MM.1S (cell line): ENCODE results near the gene C5AR1.
A peak's percentile ranks its signal among the peaks of the same experiment; 100 is the strongest.
"Not testable (repeated sequence)": the region's sequence is repeated elsewhere in the genome, so short reads cannot be mapped to it uniquely, and the experiment has no call there.

Source experiments
- DNase-seq: peaks from one replicate; pipeline ENCODE4 v3.0.0-alpha.2; 2015
- H2AFZ ChIP-seq: fragments of 300-600 bp; sonication (generic); 2 replicates; pipeline ENCODE4 v1.6.0; 2016; ENCODE audit warnings: antibody characterized with exemption, low read length
- H3F3A ChIP-seq: fragments of 300-600 bp; sonication (generic); 2 replicates; pipeline ENCODE4 v1.6.1; 2016; ENCODE audit warnings: mild to moderate bottlenecking, antibody characterized with exemption, low read length, moderate library complexity, mixed read lengths; ENCODE audit not compliant: insufficient read depth
- H3K27ac ChIP-seq: fragments of 300-600 bp; sonication (generic); 2 replicates; pipeline ENCODE4 v1.5.1; 2016; ENCODE audit warnings: mild to moderate bottlenecking, low read length
- H3K27me3 ChIP-seq: fragments of 300-600 bp; sonication (generic); replicated peaks from 2 replicates; pipeline ENCODE4 v1.6.0; 2016; ENCODE audit warnings: low read length; ENCODE audit not compliant: insufficient read depth
- H3K36me3 ChIP-seq: fragments of 300-600 bp; sonication (generic); replicated peaks from 2 replicates; pipeline ENCODE4 v1.6.1; 2016; ENCODE audit warnings: mild to moderate bottlenecking, low read length, mixed read lengths; ENCODE audit not compliant: insufficient read depth
- H3K4me1 ChIP-seq: fragments of 300-600 bp; sonication (generic); 2 replicates; pipeline ENCODE4 v1.6.1; 2016; ENCODE audit warnings: low read length, mixed read lengths
- H3K4me2 ChIP-seq: fragments of 300-600 bp; sonication (generic); 2 replicates; pipeline ENCODE4 v1.6.0; 2016; ENCODE audit warnings: low read depth, low read length
- H3K4me3 ChIP-seq: fragments of 300-600 bp; sonication (generic); 2 replicates; pipeline ENCODE4 v1.5.1; 2016; ENCODE audit warnings: low read length, mixed read lengths
- H3K79me2 ChIP-seq: fragments of 300-600 bp; sonication (generic); 2 replicates; pipeline ENCODE4 v1.6.1; 2016; ENCODE audit warnings: mixed run types, low read length, mixed read lengths
- H3K9ac ChIP-seq: fragments of 300-600 bp; sonication (generic); 2 replicates; pipeline ENCODE4 v1.6.1; 2016; ENCODE audit warnings: low read length, mixed read lengths
- H3K9me2 ChIP-seq: fragments of 300-600 bp; sonication (generic); replicated peaks from 2 replicates; pipeline ENCODE4 v1.6.1; 2016; ENCODE audit warnings: mild to moderate bottlenecking, low read length, mixed read lengths; ENCODE audit not compliant: insufficient read depth
- H3K9me3 ChIP-seq: fragments of 300-600 bp; sonication (generic); replicated peaks from 2 replicates; pipeline ENCODE4 v1.6.1; 2016; ENCODE audit warnings: mild to moderate bottlenecking, low read length, mixed read lengths; ENCODE audit not compliant: insufficient read depth
- H4K20me1 ChIP-seq: fragments of 300-600 bp; sonication (generic); 2 replicates; pipeline ENCODE4 v1.6.1; 2016; ENCODE audit warnings: mild to moderate bottlenecking, low read length, moderate library complexity, mixed read lengths; ENCODE audit not compliant: insufficient read depth
- CTCF ChIP-seq: fragments of 300-600 bp; sonication (generic); IDR thresholded peaks from 2 replicates; pipeline ENCODE4 v1.5.1; 2016; ENCODE audit warnings: antibody characterized with exemption, low read length, mixed read lengths
- EZH2 ChIP-seq: fragments of 300-600 bp; sonication (generic); optimal IDR thresholded peaks from 2 replicates; pipeline ENCODE3; 2017; ENCODE audit warnings: low read depth, mild to moderate bottlenecking, antibody characterized with exemption, low read length, mixed read lengths
- EZH2phosphoT487 ChIP-seq: fragments of 300-600 bp; sonication (generic); IDR thresholded peaks from 2 replicates; pipeline ENCODE4 v1.6.1; 2018; ENCODE audit warnings: antibody characterized with exemption, low read length

The C5AR1 gene

DNA sequence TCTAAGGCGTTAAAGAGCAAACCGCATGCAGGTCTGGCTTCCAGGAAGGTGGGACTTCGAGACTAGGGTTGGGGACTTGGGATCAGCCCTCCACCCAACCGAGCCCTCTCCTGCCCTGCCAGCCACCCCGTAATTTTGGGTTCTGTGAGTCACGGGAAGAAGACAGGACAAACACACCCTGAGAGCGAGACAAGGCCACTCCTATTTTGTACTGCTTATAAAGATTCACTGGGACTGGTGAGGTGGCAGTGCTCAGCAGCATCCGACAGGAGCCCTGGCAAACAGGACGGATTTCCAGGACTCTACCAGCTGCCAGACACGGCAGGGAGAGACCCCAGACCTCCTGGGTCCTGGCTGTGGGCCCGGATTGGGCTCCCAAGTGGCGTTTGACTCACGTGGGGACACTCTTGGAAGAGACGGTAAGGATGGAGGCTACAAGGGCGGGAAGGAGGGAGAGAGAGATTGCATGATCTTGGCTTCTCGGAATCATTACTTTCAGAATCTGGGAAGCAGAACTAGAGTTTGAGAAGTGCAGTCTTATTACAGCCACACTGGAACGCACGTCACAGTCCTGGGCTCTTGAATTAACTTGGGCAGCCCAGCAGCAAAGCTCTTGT lies 22.4 kb downstream of the C5AR1 start, which contains the start of gene C5AR2:
TSS of gene C5AR2 (plus strand) at position 245 of the 617 bp plus-strand sequence. CDS start 8,625 bp downstream, outside the sequence.
- Histone ChIP-seq H3K4me3 (no peak within 1 kb of the TSS), H3F3A (no peaks in the 10 kb centered on the region), H2AFZ (no peak within 1 kb of the TSS), H3K9me3 (no peaks in the 10 kb centered on the region), H3K4me1 (peaks cover 4% of the 10 kb centered on the region; the same call in 1 of the 2 replicates), H3K9me2 (no peaks in the 10 kb centered on the region), H3K27me3 (no peaks in the 10 kb centered on the region; the same call in 1 of the 2 replicates), H4K20me1 (no peaks in the 10 kb centered on the region), H3K9ac (no peak within 1 kb of the TSS), H3K27ac (no peak within 1 kb of the TSS), H3K4me2 (no peak within 1 kb of the TSS), H3K79me2 (no peaks in the 10 kb centered on the region), H3K36me3 (no peaks in the 10 kb centered on the region)
- no peak for DNase-seq
- TF ChIP-seq CTCF (no peak), EZH2 (no peak), EZH2phosphoT487 (no peak)

GRCh38 chr19:47336765-47337718 lies 27.4 kb downstream of the C5AR1 start:
- H3K36me3 ChIP-seq, H3K4me3 ChIP-seq, H3K9me3 ChIP-seq, H3K79me2 ChIP-seq, H3F3A ChIP-seq, H3K4me1 ChIP-seq, H4K20me1 ChIP-seq, H3K27me3 ChIP-seq, H3K9me2 ChIP-seq, H3K9ac ChIP-seq: not testable (repeated sequence)
- Histone ChIP-seq H2AFZ (peak overlapping the region; percentile 65; the same call in 1 of the 2 replicates), H3K4me2 (peak overlapping the region; percentile 54; the same call in 1 of the 2 replicates), H3K27ac (peak overlapping the region; percentile 27; the same call in 1 of the 2 replicates)
- peak; percentile 75 for DNase-seq

- Histone ChIP-seq H4K20me1 (no peaks in the 10 kb centered on the region), H3K9me3 (no peaks in the 10 kb centered on the region), H3K27ac (no peak overlapping the region), H3K27me3 (no peaks in the 10 kb centered on the region), H3K9me2 (no peaks in the 10 kb centered on the region), H3K4me2 (no peak overlapping the region), H3K9ac (no peak overlapping the region), H3K79me2 (no peaks in the 10 kb centered on the region), H3K4me3 (no peak overlapping the region), H2AFZ (no peak overlapping the region), H3F3A (no peaks in the 10 kb centered on the region), H3K36me3 (no peaks in the 10 kb centered on the region), H3K4me1 (peaks cover 4% of the 10 kb centered on the region; the same call in 1 of the 2 replicates)
- no peak for TF ChIP-seq EZH2
- no peak for TF ChIP-seq EZH2phosphoT487
- no peak for TF ChIP-seq CTCF
- no peak for DNase-seq
Measured at GRCh38 chr19:47339196-47339880, 29.7 kb downstream of the C5AR1 start.
